ENCODE measurements around the gene NSMCE3.

DNA sequence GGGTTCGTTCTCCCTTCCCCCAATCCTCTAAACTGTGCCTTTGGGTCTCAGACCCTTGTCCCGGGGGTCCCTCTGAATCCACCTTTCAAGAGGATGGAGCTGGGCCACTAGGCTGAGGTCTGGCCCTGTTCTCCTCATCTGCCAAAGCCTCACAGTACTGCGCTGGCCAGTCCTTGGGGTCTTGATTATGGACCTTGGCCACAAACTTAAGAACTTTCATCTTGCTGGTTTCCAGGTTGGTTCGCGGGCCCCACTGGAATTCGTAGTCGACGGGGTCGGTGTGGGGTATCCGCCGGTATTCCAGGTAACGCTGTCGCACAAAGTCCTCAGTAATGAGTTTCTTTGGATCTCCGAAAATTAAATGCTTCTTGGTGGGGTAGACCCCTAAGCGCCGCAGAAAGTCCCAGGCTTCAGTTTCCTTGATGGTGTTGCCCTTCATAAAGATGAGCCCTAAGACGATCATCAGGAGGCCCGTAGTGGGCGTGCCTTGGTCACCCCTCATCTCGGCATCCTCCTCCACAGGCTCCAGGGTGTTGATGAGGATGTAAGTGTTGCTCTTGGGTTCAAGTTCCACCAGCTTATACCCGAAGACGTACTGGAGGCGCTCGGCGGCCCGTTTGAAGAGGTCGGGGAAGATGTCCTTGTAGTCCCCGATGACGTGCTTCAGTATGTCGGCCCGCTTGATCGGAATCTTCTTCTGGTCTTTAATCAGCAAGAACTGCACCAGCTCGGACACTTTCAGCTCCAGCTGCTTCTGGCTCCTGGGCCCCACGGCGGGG is 727 bp downstream of the NSMCE3 start:
- TF ChIP-seq OSR1 (CRISPR knock-in tag; IDR thresholded peaks at IDR 0.05) (no peak), GLIS3 (CRISPR knock-in tag; IDR thresholded peaks at IDR 0.05) (no peak), TOX (CRISPR knock-in tag; IDR thresholded peaks at IDR 0.05; ENCODE audit: borderline replicate concordance) (no peak), CSDC2 (CRISPR knock-in tag; IDR thresholded peaks at IDR 0.05) (no peak), TCF4 (CRISPR knock-in tag; IDR thresholded peaks at IDR 0.05; ENCODE audit: borderline replicate concordance) (no peak), ARNTL (CRISPR knock-in tag; IDR thresholded peaks at IDR 0.05; ENCODE audit: borderline replicate concordance, low read depth) (no peak), ZFP3 (CRISPR knock-in tag; IDR thresholded peaks at IDR 0.05) (no peak), SNAI2 (CRISPR knock-in tag; IDR thresholded peaks at IDR 0.05) (no peak), ZFP30 (CRISPR knock-in tag; IDR thresholded peaks at IDR 0.05) (no peak), TSHZ2 (CRISPR knock-in tag; IDR thresholded peaks at IDR 0.05) (no peak), ZNF70 (CRISPR knock-in tag; IDR thresholded peaks at IDR 0.05) (no peak), ZNF565 (CRISPR knock-in tag; conservative IDR thresholded peaks at IDR 0.05; ENCODE audit: low read depth) (no peak)
- TF ChIP-seq, protein P1, sequence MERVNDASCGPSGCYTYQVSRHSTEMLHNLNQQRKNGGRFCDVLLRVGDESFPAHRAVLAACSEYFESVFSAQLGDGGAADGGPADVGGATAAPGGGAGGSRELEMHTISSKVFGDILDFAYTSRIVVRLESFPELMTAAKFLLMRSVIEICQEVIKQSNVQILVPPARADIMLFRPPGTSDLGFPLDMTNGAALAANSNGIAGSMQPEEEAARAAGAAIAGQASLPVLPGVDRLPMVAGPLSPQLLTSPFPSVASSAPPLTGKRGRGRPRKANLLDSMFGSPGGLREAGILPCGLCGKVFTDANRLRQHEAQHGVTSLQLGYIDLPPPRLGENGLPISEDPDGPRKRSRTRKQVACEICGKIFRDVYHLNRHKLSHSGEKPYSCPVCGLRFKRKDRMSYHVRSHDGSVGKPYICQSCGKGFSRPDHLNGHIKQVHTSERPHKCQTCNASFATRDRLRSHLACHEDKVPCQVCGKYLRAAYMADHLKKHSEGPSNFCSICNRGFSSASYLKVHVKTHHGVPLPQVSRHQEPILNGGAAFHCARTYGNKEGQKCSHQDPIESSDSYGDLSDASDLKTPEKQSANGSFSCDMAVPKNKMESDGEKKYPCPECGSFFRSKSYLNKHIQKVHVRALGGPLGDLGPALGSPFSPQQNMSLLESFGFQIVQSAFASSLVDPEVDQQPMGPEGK (CRISPR knock-in tag; IDR thresholded peaks at IDR 0.05; ENCODE audit: borderline replicate concordance) = no peak
- TF ChIP-seq, protein P2, sequence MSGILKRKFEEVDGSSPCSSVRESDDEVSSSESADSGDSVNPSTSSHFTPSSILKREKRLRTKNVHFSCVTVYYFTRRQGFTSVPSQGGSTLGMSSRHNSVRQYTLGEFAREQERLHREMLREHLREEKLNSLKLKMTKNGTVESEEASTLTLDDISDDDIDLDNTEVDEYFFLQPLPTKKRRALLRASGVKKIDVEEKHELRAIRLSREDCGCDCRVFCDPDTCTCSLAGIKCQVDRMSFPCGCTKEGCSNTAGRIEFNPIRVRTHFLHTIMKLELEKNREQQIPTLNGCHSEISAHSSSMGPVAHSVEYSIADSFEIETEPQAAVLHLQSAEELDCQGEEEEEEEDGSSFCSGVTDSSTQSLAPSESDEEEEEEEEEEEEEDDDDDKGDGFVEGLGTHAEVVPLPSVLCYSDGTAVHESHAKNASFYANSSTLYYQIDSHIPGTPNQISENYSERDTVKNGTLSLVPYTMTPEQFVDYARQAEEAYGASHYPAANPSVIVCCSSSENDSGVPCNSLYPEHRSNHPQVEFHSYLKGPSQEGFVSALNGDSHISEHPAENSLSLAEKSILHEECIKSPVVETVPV (CRISPR knock-in tag; IDR thresholded peaks at IDR 0.05) = no peak

Data from SK-N-SH treated with all-trans-retinoic acid at 6 μM for 48 hours (cell line).